ENCODE measurements around the gene E4F1.
"Not testable (repeated sequence)": the region's sequence is repeated elsewhere in the genome, so short reads cannot be mapped to it uniquely, and the experiment has no call there.

E4F1 gene

GRCh38 chr16:2244926-2245795 lies 21.8 kb downstream of the E4F1 start:
- DNase-seq (ENCODE audit: low spot score) = no peak

- DNase-seq (ENCODE audit: low spot score) = no peak
These were observed 23.0 kb downstream of the E4F1 start for GRCh38 chr16:2246301-2246885.

- no peak for DNase-seq (ENCODE audit: low spot score)
These were observed 27.4 kb downstream of the E4F1 start for GRCh38 chr16:2250652-2251295.

- DNase-seq (ENCODE audit: low spot score) = peak; percentile 100
These were observed 28.1 kb downstream of the E4F1 start, which contains the start of gene ECI1 for GRCh38 chr16:2251296-2252111. Gene ECI1, minus strand, starts transcription at chr16:2251587. Its CDS starts 21 bp downstream, at chr16:2251566.

GRCh38 chr16:2252806-2253148 lies 29.4 kb downstream of the E4F1 start:
- no peak for DNase-seq (ENCODE audit: low spot score)

GRCh38 chr16:2253293-2253692 lies 29.9 kb downstream of the E4F1 start:
- DNase-seq (ENCODE audit: low spot score) = no peak

- no peak for DNase-seq (ENCODE audit: low spot score)
These were observed 33.2 kb downstream of the E4F1 start for GRCh38 chr16:2256531-2257140.

GRCh38 chr16:2257726-2258125 lies 34.3 kb downstream of the E4F1 start:
- no peak for DNase-seq (ENCODE audit: low spot score)

GRCh38 chr16:2258530-2258929 lies 35.1 kb downstream of the E4F1 start:
- not testable (repeated sequence) for DNase-seq (ENCODE audit: low spot score)

GRCh38 chr16:2260250-2260649 lies 36.9 kb downstream of the E4F1 start:
- DNase-seq (ENCODE audit: low spot score) = no peak

- DNase-seq (ENCODE audit: low spot score) = not testable (repeated sequence)
These were observed 39.6 kb downstream of the E4F1 start for GRCh38 chr16:2263026-2263425.

- not testable (repeated sequence) for DNase-seq (ENCODE audit: low spot score)
These were observed 43.5 kb downstream of the E4F1 start for GRCh38 chr16:2266887-2267286.

GRCh38 chr16:2267505-2267912 lies 44.1 kb downstream of the E4F1 start:
- DNase-seq (ENCODE audit: low spot score) = peak; percentile 69

- peak; percentile 99 for DNase-seq (ENCODE audit: low spot score)
These were observed 44.7 kb downstream of the E4F1 start, which contains the start of gene RNPS1 for GRCh38 chr16:2267913-2268666. Gene RNPS1, minus strand, starts transcription at chr16:2268126. Its CDS starts 3,483 bp downstream, at chr16:2264643.

GRCh38 chr16:2270070-2270462 lies 46.7 kb downstream of the E4F1 start:
- no peak for DNase-seq (ENCODE audit: low spot score)

- DNase-seq (ENCODE audit: low spot score) = no peak
These were observed 47.4 kb downstream of the E4F1 start for GRCh38 chr16:2270588-2271470.

GRCh38 chr16:2271848-2272461 lies 48.6 kb downstream of the E4F1 start:
- no peak for DNase-seq (ENCODE audit: low spot score)

- no peak for DNase-seq (ENCODE audit: low spot score)
These were observed 50.1 kb downstream of the E4F1 start for GRCh38 chr16:2273484-2273883.

- no peak for DNase-seq (ENCODE audit: low spot score)
These were observed 50.5 kb downstream of the E4F1 start for GRCh38 chr16:2273931-2274330.

Measured in AG08396 (cell line).